HTR-8/SVneo (cell line): ENCODE results near the gene SNAPIN.
"Not testable (repeated sequence)": the region's sequence is repeated elsewhere in the genome, so short reads cannot be mapped to it uniquely, and the experiment has no call there.

Experiments used
- DNase-seq: peaks from one replicate; pipeline ENCODE4 v3.0.0; 2011; ENCODE audit warnings: low spot score, mixed read lengths; ENCODE audit not compliant: insufficient read length
- FAIRE-seq: peaks from 2 replicates; lab custom pipeline; 2011; peaks lifted over from hg19 to GRCh38; lab: Jason Lieb, UNC

The SNAPIN gene

GRCh38 chr1:153671628-153672353 is 13.3 kb downstream of the SNAPIN start:
- DNase-seq: not testable (repeated sequence)

GRCh38 chr1:153673511-153673910 is 15.0 kb downstream of the SNAPIN start:
- DNase-seq (no peak), FAIRE-seq (no peak)

More at GRCh38 chr1:153671628-153672353, 13.3 kb downstream of the SNAPIN start:
- not testable (repeated sequence) for FAIRE-seq

DNA sequence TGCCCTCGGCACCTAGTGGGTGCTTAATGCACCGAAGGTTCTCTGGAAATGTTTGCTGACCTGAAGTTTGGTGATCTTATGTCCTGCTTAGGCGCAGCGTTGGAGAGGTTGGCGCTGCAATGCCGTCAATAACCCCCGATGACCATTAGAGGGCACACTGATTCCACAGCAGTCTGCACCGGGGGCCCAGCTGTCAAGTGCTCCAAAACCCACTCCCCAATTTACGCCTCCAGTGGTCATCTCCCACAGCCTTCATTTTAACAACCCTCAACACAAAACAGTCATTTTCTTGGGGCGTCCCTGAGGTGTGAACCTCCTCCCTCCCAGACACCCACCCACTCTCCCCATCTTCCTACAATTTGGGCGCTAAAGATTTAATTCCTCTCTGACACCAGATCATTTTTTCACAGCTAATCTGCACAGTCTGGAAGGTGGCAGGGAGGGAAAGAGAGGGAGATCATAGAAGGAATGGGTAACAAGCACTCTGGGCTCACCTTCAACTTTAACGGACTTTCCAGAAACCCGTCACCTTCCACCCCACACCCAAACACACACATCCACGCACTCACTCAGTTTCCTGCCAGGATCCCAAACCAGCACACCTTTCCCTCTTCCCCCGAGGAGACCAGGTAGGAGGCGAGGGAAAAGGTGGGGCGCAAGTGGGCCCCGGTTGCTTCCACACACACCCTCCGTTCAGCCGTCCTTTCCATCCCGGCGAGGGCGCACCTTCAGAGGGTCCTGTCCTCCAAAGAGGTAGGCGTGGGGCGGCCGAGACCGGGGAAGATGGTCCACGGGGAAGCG is 19.4 kb downstream of the SNAPIN start:
- DNase-seq (peak; percentile 39), FAIRE-seq (peak; percentile 55)

- no peak for DNase-seq
- FAIRE-seq: no peak
Observed at GRCh38 chr1:153678519-153679336, 20.2 kb downstream of the SNAPIN start, which contains the start of gene NPR1. TSS of gene NPR1 (plus strand) at chr1:153678688. CDS start at chr1:153679109, 421 bp downstream.

DNA sequence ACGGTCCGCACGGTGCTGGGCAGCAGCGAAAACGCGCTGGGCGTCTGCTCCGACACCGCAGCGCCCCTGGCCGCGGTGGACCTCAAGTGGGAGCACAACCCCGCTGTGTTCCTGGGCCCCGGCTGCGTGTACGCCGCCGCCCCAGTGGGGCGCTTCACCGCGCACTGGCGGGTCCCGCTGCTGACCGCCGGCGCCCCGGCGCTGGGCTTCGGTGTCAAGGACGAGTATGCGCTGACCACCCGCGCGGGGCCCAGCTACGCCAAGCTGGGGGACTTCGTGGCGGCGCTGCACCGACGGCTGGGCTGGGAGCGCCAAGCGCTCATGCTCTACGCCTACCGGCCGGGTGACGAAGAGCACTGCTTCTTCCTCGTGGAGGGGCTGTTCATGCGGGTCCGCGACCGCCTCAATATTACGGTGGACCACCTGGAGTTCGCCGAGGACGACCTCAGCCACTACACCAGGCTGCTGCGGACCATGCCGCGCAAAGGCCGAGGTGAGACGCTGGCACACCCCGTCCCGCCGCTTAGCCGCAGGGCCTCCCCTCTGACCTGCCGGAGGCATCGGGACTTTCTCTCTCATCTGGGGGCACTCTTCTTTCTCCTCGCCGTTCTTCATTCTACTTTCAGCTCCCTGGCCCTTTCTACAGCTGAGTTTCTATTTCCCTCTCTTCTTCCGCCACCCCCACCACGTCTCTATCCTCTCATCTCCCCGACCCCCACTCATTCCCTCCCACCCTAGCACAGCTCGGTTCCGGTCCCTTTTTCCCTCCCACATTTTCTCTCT is 21.0 kb downstream of the SNAPIN start:
- FAIRE-seq (no peak), DNase-seq (no peak)

DNA sequence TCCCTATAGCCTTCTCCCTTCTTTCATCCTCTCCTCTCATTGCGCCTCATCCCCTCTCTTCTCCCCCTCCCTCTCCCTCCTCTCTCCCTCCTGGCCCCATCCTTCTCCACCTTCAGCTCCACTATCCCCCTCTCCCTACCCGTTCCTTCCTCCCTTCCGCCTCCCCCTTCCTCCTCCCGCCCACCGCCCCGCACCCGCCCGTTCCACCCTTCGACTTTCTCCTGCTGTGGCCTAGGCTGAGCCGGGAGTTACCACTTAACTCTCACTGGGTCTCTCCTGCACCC is 21.6 kb downstream of the SNAPIN start:
- FAIRE-seq (no peak), DNase-seq (no peak)

DNA sequence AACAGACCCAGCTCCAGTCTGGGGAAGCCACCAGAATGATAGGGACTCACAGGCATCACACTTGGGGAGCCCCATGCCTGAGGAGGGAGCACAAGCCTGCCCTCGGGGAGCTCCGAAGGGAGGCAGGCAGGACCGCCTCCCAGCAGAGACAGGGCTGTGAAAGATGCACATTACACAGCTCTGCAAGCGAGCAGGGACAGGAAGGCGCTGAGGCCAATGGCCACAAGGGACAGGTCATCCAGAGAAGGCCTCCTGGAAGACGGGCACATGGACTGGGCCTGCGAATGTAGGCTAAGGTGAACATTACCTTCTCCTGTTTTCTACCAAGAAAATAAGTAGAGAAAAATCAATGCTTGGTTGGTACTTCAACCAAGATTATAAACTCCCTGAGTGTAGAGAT is 24.2 kb downstream of the SNAPIN start:
- DNase-seq (no peak), FAIRE-seq (no peak)

DNA sequence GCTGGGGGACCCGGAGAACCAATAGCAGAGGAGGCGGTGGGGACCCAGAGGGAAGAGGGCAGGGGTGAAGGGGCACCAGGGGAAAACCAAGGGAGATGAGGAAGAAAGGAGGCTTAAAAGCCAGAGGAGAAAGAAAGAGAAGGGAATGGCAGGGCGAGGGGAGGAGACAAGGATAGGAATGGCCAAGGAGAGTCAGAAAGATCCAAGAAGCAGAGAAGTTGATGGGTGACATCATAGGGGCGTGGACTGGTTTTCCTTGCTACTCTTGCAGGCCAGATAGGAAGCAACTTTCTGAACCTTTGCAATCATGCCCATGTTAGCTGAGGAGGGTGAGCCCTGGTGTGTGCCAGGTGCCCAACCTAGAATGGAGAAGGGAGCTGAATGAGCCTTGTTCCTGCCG is 25.4 kb downstream of the SNAPIN start:
- DNase-seq (no peak), FAIRE-seq (no peak)

- DNase-seq (no peak), FAIRE-seq (no peak)
Observed at GRCh38 chr1:153684892-153685291, 26.4 kb downstream of the SNAPIN start.

DNA sequence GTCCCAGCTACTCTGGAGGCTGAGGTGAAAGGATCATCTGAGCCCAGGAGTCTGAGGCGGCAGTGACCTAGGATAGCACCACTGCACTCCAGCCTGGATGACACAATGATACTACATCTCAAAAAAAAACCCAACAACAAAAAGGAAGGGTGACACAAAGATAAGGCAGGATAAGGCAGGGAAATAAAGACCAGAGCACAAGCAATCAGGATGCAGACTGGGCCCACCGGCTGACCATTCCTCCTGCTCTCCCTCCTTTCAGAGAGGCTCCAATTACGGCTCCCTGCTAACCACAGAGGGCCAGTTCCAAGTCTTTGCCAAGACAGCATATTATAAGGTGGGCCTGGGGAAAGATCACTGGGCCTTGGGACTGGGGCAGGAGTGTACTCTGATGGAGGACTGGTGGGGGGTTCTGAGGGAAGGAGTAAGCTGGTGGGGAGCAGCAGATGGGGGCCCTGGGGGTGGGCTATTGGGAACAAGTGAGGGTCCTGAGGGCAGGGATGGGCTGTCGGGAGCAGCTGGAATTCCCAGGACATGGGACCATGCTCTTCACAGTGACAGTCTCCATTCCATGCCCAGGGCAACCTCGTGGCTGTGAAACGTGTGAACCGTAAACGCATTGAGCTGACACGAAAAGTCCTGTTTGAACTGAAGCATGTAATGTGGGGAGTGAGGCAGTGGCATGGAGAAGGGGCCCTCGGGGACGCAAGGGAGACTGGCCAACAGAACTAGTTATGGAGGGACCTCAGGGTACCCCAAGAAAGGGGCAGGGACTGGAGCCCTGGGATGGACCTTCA is 27.2 kb downstream of the SNAPIN start:
- DNase-seq: no peak
- no peak for FAIRE-seq

- FAIRE-seq (no peak), DNase-seq (no peak)
Observed at GRCh38 chr1:153687346-153688125, 29.0 kb downstream of the SNAPIN start.

DNA sequence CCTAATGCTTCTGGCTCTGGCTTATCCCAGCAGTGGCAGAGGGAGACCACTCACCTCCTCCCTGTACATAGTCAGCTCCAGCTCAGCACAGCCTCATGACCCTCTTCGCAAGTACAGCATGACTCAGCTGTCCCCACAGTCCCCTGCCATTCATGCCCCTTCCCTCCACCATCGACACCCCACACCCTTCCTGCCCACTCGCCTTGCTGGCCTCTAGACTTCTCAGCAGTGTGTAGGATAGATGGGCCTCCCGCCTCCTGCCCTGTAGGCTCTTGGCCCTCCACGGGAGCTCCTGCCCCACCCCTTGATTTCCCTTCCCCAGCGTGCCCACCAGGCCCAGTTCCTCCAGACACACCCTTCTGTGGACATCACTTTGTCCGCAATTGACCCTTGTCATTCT is 29.8 kb downstream of the SNAPIN start:
- FAIRE-seq (no peak), DNase-seq (no peak)

DNA sequence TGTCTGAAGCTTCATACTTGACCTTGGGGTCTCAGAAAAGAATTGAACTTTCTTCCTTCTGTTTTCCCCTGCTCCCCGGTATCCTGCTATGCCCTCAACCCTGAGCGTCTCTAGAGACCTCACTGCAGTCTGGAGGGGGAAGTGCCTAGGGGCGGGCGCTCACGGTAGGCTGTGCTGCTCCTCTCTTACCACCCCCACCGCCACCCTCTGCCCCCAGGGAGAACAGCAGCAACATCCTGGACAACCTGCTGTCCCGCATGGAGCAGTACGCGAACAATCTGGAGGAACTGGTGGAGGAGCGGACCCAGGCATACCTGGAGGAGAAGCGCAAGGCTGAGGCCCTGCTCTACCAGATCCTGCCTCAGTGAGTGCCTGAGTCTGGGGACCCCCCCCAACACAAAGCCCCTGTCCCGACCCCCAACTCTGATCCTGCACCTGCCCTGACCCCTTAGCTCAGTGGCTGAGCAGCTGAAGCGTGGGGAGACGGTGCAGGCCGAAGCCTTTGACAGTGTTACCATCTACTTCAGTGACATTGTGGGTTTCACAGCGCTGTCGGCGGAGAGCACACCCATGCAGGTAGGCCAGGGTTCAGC is 30.3 kb downstream of the SNAPIN start:
- DNase-seq: no peak
- FAIRE-seq: no peak

DNA sequence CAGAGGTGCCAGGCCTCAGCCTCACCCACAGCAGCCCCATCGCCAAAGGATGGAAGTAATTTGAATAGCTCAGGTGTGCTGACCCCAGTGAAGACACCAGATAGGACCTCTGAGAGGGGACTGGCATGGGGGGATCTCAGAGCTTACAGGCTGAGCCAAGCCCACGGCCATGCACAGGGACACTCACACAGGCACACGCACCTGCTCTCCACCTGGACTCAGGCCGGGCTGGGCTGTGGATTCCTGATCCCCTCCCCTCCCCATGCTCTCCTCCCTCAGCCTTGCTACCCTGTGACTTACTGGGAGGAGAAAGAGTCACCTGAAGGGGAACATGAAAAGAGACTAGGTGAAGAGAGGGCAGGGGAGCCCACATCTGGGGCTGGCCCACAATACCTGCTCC is 35.0 kb downstream of the SNAPIN start:
- FAIRE-seq (no peak), DNase-seq (no peak)

GRCh38 chr1:153696741-153697140 is 38.2 kb downstream of the SNAPIN start:
- DNase-seq (no peak), FAIRE-seq (no peak)

GRCh38 chr1:153697191-153698019 is 38.9 kb downstream of the SNAPIN start:
- DNase-seq: peak; percentile 88
- peak; percentile 26 for FAIRE-seq
